CD4-positive, CD25-positive, alpha-beta regulatory T cell (primary cell): Measurements from ENCODE around the gene GAS6. TPM values are rescaled to one million over a fixed set of nuclear protein-coding genes. Genes with fewer than 3 reads are reported as not detected.

Source experiments
- ATAC-seq, 2 donors: fragments of 150-1000 bp; cut with Tn5 transposase; one replicate each; pipeline ENCODE4 v1.10.0; 2021; ENCODE audit warnings: low read depth in 2 of 2, moderate number of reproducible peaks in 2 of 2, moderate library complexity in 1 of 2
- DNase-seq, 3 donors: peaks; one replicate each; pipeline versions ENCODE4 v3.0.0 to v3.0.0-alpha.2; 2012 to 2022; ENCODE audit warnings: mixed read lengths in 1 of 3
- H3K27ac ChIP-seq: one replicate; pipeline ENCODE4 v1.7.0; 2013; ENCODE audit warnings: mild to moderate bottlenecking, low read length; ENCODE audit not compliant: insufficient read depth, poor library complexity, severe bottlenecking
- H3K27me3 ChIP-seq: one replicate; pipeline ENCODE4 v1.7.0; 2013; ENCODE audit warnings: low read length; ENCODE audit not compliant: control insufficient read depth, insufficient read depth
- H3K36me3 ChIP-seq: one replicate; pipeline ENCODE4 v1.7.0; 2013; ENCODE audit warnings: mild to moderate bottlenecking, low read length, moderate library complexity; ENCODE audit not compliant: control insufficient read depth, insufficient read depth
- H3K4me1 ChIP-seq: 2 replicates; pipeline ENCODE4 v1.7.0; 2013; ENCODE audit warnings: mild to moderate bottlenecking, low read length; ENCODE audit not compliant: insufficient read depth, control insufficient read depth, poor library complexity, severe bottlenecking
- H3K4me3 ChIP-seq: one replicate; pipeline ENCODE4 v1.7.0; 2013; ENCODE audit warnings: low read depth, mild to moderate bottlenecking, low read length, moderate library complexity
- H3K9me3 ChIP-seq, 2 experiments: 1 replicate in 1 of 2; 2 replicates in 1 of 2; pipeline ENCODE4 v1.7.0; 2013; ENCODE audit warnings: low read length in 2 of 2, mild to moderate bottlenecking in 1 of 2, moderate library complexity in 1 of 2; ENCODE audit not compliant: control insufficient read depth in 2 of 2
- H3K27ac Mint-ChIP-seq, 3 donors: one replicate each; pipeline ENCODE4 v1.8.0; 2020 to 2022; ENCODE audit warnings: mild to moderate bottlenecking in 3 of 3, mixed read lengths in 3 of 3, moderate library complexity in 2 of 3
- H3K27me3 Mint-ChIP-seq: one replicate; pipeline ENCODE4 v1.8.0; 2022; ENCODE audit warnings: mild to moderate bottlenecking, mixed read lengths
- H3K36me3 Mint-ChIP-seq: one replicate; pipeline ENCODE4 v1.8.0; 2020; ENCODE audit warnings: mixed read lengths
- H3K4me1 Mint-ChIP-seq, 4 donors: one replicate each; pipeline ENCODE4 v1.8.0; 2020 to 2022; ENCODE audit warnings: mixed read lengths in 4 of 4, mild to moderate bottlenecking in 1 of 4
- H3K4me3 Mint-ChIP-seq, 4 donors: one replicate each; pipeline ENCODE4 v1.8.0; 2020 to 2022; ENCODE audit warnings: mild to moderate bottlenecking in 4 of 4, mixed read lengths in 4 of 4, moderate library complexity in 3 of 4
- H3K9me3 Mint-ChIP-seq, 7 donors: one replicate each; pipeline ENCODE4 v1.8.0; 2020 to 2022; ENCODE audit warnings: mixed read lengths in 7 of 7, mild to moderate bottlenecking in 3 of 7, moderate library complexity in 2 of 7
- polyA plus RNA-seq, 4 donors: library from polyadenylated mRNA; unstranded; fragments of 300-500 nt; fragmentation: Illumina TruSeq; gene quantifications; one replicate each; pipeline ENCODE4 v1.2.3, GENCODE V29; 2021
- total RNA-seq: library from RNA; stranded (reverse); gene quantifications from one replicate; pipeline ENCODE4 v1.2.3, GENCODE V29; 2022

The GAS6 gene
- total and polyA plus RNA-seq, 5 donors from 2014 or later = 0.29 to 2.8 (median 0.34) TPM; not detected in 2

- Mint-ChIP-seq H3K4me1 (peaks cover 0 to 13% (median 4%) of the 10 kb centered on the region in 4 donors), H3K9me3 (no peaks in the 10 kb centered on the region), H3K27ac (no peak overlapping the region), H3K36me3 (no peaks in the 10 kb centered on the region), H3K4me3 (no peak overlapping the region), H3K27me3 (peaks cover 6% of the 10 kb centered on the region)
- H3K27me3 ChIP-seq = no peaks in the 10 kb centered on the region
- H3K4me1 ChIP-seq = peaks cover 6% of the 10 kb centered on the region
- no peak overlapping the region for H3K4me3 ChIP-seq
- no peak for DNase-seq
- no peaks in the 10 kb centered on the region for H3K36me3 ChIP-seq
- ATAC-seq = no peak
- H3K9me3 ChIP-seq = no peaks in the 10 kb centered on the region
- H3K27ac ChIP-seq = no peak overlapping the region
Observed at GRCh38 chr13:113886561-113887112, 22.8 kb upstream of the GAS6 start.

GRCh38 chr13:113884821-113885220, 20.9 kb upstream of the GAS6 start:
- Mint-ChIP-seq H3K27ac (peak overlapping the region in 1 of 3 donors; percentile 5), H3K27me3 (peaks cover 11% of the 10 kb centered on the region)
- DNase-seq = no peak

DNA sequence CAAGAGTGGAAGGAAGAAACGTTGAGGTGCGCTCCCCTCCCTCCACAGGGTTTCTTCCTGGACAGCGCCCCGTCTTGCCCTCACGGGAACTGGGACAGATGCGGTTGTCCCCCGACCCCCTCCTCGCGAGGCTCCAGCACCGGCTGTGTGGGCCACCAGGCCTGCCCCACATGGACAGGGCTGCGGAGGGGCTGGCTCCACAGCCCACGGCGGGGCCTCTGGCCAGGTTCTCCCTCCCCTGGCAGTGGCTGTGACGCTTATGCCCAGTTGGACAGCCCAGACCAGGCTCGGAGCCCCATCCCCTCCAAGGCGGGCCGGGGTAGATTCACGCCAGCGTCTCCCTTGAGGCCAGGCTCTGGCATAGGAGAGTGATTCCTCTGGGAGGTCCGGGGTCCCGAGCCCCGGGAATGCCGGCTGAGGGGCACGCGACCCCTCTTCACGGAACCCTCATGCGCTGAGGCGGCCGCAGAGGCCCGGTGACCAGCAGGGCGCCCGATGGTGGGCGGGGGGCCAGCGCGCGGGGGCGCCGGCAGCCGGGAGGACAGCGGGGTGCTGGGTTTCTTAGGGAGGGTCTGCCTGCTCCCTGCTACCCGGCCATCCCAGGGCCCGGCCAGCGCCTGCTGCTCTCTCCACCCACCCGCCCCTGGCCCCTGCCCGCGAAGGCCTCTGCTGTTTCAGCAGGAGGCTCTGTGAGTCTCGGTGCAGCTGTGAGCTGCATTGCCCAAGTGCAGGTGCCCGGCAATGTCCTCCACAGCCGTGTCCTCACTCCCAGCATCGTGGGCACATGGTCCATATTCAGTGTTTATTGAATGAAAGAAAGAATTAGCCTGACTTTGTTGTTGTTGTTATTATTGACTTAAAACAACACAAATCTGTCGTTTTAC, 20.3 kb upstream of the GAS6 start:
- ATAC-seq = no peak
- DNase-seq = no peak
- no peak overlapping the region for H3K4me3 ChIP-seq
- Mint-ChIP-seq H3K27ac (no peak overlapping the region), H3K4me3 (no peak overlapping the region), H3K27me3 (peaks cover 12% of the 10 kb centered on the region), H3K9me3 (no peaks in the 10 kb centered on the region), H3K36me3 (no peaks in the 10 kb centered on the region), H3K4me1 (peaks cover 0 to 19% (median 6%) of the 10 kb centered on the region in 4 donors)
- H3K4me1 ChIP-seq = peaks cover 11% of the 10 kb centered on the region
- no peak overlapping the region for H3K27ac ChIP-seq
- H3K9me3 ChIP-seq = no peaks in the 10 kb centered on the region
- no peaks in the 10 kb centered on the region for H3K27me3 ChIP-seq
- no peaks in the 10 kb centered on the region for H3K36me3 ChIP-seq

More at GRCh38 chr13:113884821-113885220, 20.9 kb upstream of the GAS6 start:
- H3K9me3 Mint-ChIP-seq = no peaks in the 10 kb centered on the region
- H3K4me1 Mint-ChIP-seq = peaks cover 0 to 19% (median 6%) of the 10 kb centered on the region in 4 donors
- Histone ChIP-seq H3K36me3 (no peaks in the 10 kb centered on the region), H3K27me3 (no peaks in the 10 kb centered on the region), H3K4me3 (no peak overlapping the region), H3K27ac (no peak overlapping the region), H3K9me3 (no peaks in the 10 kb centered on the region), H3K4me1 (peaks cover 11% of the 10 kb centered on the region)
- no peak for ATAC-seq
- H3K36me3 Mint-ChIP-seq = no peaks in the 10 kb centered on the region
- no peak overlapping the region for H3K4me3 Mint-ChIP-seq

GRCh38 chr13:113883314-113883811, 19.5 kb upstream of the GAS6 start:
- H3K9me3 ChIP-seq = no peaks in the 10 kb centered on the region
- Mint-ChIP-seq H3K36me3 (no peaks in the 10 kb centered on the region), H3K27ac (no peak overlapping the region), H3K9me3 (no peaks in the 10 kb centered on the region), H3K4me3 (no peak overlapping the region), H3K27me3 (peaks cover 12% of the 10 kb centered on the region), H3K4me1 (peaks cover 0 to 19% (median 6%) of the 10 kb centered on the region in 4 donors)
- ATAC-seq = no peak
- H3K4me1 ChIP-seq = peaks cover 11% of the 10 kb centered on the region
- H3K36me3 ChIP-seq = no peaks in the 10 kb centered on the region
- no peak overlapping the region for H3K4me3 ChIP-seq
- no peaks in the 10 kb centered on the region for H3K27me3 ChIP-seq
- no peak overlapping the region for H3K27ac ChIP-seq
- no peak for DNase-seq

DNA sequence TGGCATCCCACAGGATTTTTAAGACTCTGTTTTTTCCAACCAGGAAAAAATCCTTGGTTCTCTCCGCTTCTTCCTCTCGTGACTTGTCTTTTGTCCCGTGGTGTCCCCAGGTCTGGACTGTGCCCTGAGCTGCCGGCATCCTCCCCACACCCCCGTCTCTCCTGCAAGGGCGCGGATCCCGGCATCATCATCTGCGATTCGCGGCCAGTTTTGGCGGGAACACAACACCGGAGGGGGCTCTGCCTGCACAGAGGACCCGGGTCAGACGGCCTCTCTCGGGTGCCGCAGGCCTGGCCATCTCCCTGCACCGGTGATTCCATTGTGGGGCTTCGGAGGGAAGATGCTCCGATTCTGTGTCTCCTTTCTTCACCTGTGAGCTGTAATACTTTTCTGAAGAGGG, 18.8 kb upstream of the GAS6 start:
- H3K36me3 Mint-ChIP-seq = no peaks in the 10 kb centered on the region
- H3K9me3 ChIP-seq = no peaks in the 10 kb centered on the region
- H3K9me3 Mint-ChIP-seq = no peaks in the 10 kb centered on the region
- peaks cover 12% of the 10 kb centered on the region for H3K27me3 Mint-ChIP-seq
- H3K4me1 ChIP-seq = peaks cover 11% of the 10 kb centered on the region
- no peak overlapping the region for H3K4me3 ChIP-seq
- no peaks in the 10 kb centered on the region for H3K36me3 ChIP-seq
- no peak for DNase-seq
- peaks cover 0 to 19% (median 6%) of the 10 kb centered on the region in 4 donors for H3K4me1 Mint-ChIP-seq
- H3K4me3 Mint-ChIP-seq = no peak overlapping the region
- H3K27ac ChIP-seq = no peak overlapping the region
- H3K27me3 ChIP-seq = no peaks in the 10 kb centered on the region
- no peak overlapping the region for H3K27ac Mint-ChIP-seq
- ATAC-seq = no peak

GRCh38 chr13:113882267-113882630, 18.4 kb upstream of the GAS6 start:
- ATAC-seq = no peak
- H3K27ac Mint-ChIP-seq = peak overlapping the region; percentile 6 to 47 (median 38)
- Histone ChIP-seq H3K27ac (no peak overlapping the region), H3K4me1 (peaks cover 11% of the 10 kb centered on the region), H3K4me3 (no peak overlapping the region), H3K27me3 (no peaks in the 10 kb centered on the region), H3K9me3 (no peaks in the 10 kb centered on the region), H3K36me3 (no peaks in the 10 kb centered on the region)
- H3K36me3 Mint-ChIP-seq = no peaks in the 10 kb centered on the region
- DNase-seq = no peak
- peaks cover 12% of the 10 kb centered on the region for H3K27me3 Mint-ChIP-seq
- H3K4me3 Mint-ChIP-seq = no peak overlapping the region
- H3K4me1 Mint-ChIP-seq = peaks cover 0 to 19% (median 6%) of the 10 kb centered on the region in 4 donors
- H3K9me3 Mint-ChIP-seq = no peaks in the 10 kb centered on the region

DNA sequence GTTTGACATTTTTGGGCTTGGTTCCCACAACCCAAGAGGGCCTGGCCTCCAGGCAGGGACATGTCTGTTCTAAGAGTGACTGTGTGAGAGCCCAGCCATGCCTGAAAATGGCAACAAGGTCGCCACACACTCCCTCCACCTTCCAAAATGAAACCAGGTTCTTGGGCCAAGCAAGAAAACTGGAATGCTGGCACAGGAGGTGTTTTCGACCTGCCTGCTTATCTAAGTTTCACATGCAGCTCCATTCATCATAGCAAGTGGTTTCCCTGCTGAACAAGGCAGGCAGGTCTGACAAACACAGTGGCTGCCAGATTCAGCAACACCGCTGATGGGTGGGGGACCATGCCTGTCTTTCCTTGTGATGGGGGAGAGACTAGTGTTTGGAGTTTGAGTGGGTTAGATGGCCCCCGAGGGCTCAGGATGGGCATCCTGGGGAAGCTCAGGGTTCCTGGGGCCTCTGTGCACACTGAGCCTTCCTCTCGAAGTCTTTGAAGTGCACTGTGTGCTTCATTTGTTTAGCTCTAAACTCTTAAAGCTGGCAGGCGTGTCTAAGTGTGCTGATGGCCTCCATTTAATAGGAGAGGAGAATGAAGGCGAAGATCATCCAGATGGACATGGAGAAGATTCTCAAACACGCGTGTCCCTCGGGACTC, 17.9 kb upstream of the GAS6 start:
- Histone ChIP-seq H3K4me3 (no peak overlapping the region), H3K36me3 (no peaks in the 10 kb centered on the region), H3K4me1 (peaks cover 11% of the 10 kb centered on the region), H3K9me3 (no peaks in the 10 kb centered on the region), H3K27ac (no peak overlapping the region), H3K27me3 (no peaks in the 10 kb centered on the region)
- Mint-ChIP-seq H3K4me3 (peak overlapping the region in 1 of 4 donors; percentile 47), H3K9me3 (no peaks in the 10 kb centered on the region), H3K36me3 (no peaks in the 10 kb centered on the region), H3K4me1 (peaks cover 0 to 19% (median 6%) of the 10 kb centered on the region in 4 donors), H3K27ac (peak overlapping the region; percentile 6 to 47 (median 38)), H3K27me3 (peaks cover 12% of the 10 kb centered on the region)
- DNase-seq = no peak
- peak; percentile 50 to 56 for ATAC-seq
